ENCODE results near the gene OCA2.

OCA2 gene

DNA sequence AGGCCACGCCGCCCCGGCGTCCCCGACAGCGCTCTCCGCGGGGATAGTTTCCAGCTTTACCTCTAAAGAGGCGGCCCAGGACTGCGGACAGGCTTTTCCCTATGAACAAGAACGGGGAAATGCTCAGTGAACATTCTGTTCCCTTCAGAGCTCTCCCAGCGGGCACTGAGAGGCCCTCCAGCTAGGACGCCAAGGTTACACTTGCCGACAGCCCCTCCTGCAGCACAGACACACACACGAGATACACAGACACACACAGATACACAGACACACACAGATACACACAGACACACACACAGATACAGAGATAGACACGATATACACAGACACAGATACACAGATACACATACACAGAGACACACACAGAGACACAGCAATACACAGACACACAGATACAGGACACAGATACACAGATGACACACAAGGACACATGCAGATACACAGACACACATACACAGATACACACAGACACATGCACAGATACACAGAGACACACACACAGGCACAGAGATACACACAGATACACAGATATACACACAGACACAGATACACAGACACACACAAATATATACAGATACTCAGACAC lies 533 bp upstream of the OCA2 start:
- no peak for DNase-seq (ENCODE audit: low read depth in 1 of 2, low spot score in 1 of 2)
- peaks cover 48% of the 10 kb centered on the region for H3K27me3 ChIP-seq (ENCODE audit: insufficient read depth, poor library complexity, severe bottlenecking)
- no peak overlapping the region for H3K27ac ChIP-seq (replicated peaks)
- TF ChIP-seq, protein P1, sequence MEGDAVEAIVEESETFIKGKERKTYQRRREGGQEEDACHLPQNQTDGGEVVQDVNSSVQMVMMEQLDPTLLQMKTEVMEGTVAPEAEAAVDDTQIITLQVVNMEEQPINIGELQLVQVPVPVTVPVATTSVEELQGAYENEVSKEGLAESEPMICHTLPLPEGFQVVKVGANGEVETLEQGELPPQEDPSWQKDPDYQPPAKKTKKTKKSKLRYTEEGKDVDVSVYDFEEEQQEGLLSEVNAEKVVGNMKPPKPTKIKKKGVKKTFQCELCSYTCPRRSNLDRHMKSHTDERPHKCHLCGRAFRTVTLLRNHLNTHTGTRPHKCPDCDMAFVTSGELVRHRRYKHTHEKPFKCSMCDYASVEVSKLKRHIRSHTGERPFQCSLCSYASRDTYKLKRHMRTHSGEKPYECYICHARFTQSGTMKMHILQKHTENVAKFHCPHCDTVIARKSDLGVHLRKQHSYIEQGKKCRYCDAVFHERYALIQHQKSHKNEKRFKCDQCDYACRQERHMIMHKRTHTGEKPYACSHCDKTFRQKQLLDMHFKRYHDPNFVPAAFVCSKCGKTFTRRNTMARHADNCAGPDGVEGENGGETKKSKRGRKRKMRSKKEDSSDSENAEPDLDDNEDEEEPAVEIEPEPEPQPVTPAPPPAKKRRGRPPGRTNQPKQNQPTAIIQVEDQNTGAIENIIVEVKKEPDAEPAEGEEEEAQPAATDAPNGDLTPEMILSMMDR (IDR thresholded peaks at IDR 0.05; ENCODE audit: insufficient read depth, low read length), result no peak
- TF ChIP-seq SPI1 (IDR thresholded peaks at IDR 0.05; ENCODE audit: borderline replicate concordance, low read depth) (no peak), POLR2AphosphoS5 (IDR thresholded peaks at IDR 0.05; ENCODE audit: low read depth) (no peak), GABPA (IDR thresholded peaks at IDR 0.05; ENCODE audit: low read depth) (no peak)
- TF ChIP-seq, protein P2, sequence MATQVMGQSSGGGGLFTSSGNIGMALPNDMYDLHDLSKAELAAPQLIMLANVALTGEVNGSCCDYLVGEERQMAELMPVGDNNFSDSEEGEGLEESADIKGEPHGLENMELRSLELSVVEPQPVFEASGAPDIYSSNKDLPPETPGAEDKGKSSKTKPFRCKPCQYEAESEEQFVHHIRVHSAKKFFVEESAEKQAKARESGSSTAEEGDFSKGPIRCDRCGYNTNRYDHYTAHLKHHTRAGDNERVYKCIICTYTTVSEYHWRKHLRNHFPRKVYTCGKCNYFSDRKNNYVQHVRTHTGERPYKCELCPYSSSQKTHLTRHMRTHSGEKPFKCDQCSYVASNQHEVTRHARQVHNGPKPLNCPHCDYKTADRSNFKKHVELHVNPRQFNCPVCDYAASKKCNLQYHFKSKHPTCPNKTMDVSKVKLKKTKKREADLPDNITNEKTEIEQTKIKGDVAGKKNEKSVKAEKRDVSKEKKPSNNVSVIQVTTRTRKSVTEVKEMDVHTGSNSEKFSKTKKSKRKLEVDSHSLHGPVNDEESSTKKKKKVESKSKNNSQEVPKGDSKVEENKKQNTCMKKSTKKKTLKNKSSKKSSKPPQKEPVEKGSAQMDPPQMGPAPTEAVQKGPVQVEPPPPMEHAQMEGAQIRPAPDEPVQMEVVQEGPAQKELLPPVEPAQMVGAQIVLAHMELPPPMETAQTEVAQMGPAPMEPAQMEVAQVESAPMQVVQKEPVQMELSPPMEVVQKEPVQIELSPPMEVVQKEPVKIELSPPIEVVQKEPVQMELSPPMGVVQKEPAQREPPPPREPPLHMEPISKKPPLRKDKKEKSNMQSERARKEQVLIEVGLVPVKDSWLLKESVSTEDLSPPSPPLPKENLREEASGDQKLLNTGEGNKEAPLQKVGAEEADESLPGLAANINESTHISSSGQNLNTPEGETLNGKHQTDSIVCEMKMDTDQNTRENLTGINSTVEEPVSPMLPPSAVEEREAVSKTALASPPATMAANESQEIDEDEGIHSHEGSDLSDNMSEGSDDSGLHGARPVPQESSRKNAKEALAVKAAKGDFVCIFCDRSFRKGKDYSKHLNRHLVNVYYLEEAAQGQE (IDR thresholded peaks at IDR 0.05; ENCODE audit: insufficient replicate concordance, low read depth), result no peak
- H3K4me3 ChIP-seq (replicated peaks; ENCODE audit: insufficient read depth, low read length), result no peak overlapping the region

DNA sequence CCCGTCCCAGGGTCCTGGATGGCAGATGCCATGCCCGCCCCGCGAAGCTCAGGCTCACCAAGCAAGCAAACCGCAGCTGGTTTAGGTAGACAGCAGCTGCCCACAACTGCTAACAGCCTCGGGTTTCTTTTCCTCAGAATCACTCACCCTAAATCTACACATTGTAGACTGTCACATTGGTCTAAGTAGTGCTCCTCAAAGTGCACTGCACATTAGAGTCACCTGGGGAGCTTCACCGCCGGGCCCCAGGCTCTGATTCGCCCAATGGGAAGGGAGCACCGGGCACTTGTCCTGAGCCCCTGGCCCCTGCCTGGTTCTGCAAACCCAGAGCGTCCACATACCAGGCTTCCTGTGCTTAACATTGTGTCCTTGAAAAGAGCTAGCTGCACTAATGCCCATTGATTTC lies 752 bp downstream of the OCA2 start:
- Histone ChIP-seq H3K27ac (replicated peaks) (no peak overlapping the region), H3K27me3 (ENCODE audit: insufficient read depth, poor library complexity, severe bottlenecking) (peaks cover 59% of the 10 kb centered on the region), H3K4me3 (replicated peaks; ENCODE audit: insufficient read depth, low read length) (no peak overlapping the region)
- no peak for TF ChIP-seq POLR2AphosphoS5 (IDR thresholded peaks at IDR 0.05; ENCODE audit: low read depth)
- TF ChIP-seq, protein P2 (IDR thresholded peaks at IDR 0.05; ENCODE audit: insufficient replicate concordance, low read depth), result no peak
- TF ChIP-seq, protein P1 (IDR thresholded peaks at IDR 0.05; ENCODE audit: insufficient read depth, low read length), result no peak
- TF ChIP-seq SPI1 (IDR thresholded peaks at IDR 0.05; ENCODE audit: borderline replicate concordance, low read depth), result no peak
- no peak for TF ChIP-seq GABPA (IDR thresholded peaks at IDR 0.05; ENCODE audit: low read depth)
- no peak for DNase-seq (ENCODE audit: low read depth in 1 of 2, low spot score in 1 of 2)

DNA sequence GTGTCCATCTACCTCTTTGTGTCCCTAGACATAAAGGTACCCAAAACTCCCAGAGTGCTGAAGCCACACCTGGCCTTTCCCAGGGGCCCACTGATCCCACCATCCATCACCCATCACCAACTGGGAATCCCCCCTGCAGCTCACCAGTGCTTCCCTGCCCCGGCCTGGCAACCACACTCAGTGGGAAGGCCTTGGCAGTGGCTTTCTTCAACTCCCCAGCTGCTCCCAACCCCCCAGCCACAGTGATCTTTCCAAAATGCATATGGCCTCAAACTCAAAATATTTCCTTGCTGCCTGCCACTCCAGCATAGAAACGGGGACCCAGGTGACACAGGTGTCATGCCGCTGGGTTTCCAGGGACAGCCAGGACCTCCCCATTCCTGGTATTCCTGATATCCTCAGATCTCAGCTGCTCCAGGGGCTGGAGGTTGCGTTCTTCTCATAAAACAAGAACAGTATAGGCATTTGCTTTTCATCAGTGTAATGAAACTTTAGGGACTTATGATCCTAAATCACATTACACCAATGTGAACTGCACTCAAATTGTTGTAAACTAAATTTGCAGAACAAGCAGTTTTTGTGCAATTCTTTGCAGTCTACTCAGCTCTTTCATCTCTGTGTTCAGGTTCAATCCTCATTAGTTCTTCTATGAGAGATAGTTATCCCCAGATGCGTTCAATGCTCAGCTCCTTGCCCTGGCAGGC lies 1.3 kb downstream of the OCA2 start:
- no peak for TF ChIP-seq SPI1 (IDR thresholded peaks at IDR 0.05; ENCODE audit: borderline replicate concordance, low read depth)
- Histone ChIP-seq H3K27me3 (ENCODE audit: insufficient read depth, poor library complexity, severe bottlenecking) (peaks cover 59% of the 10 kb centered on the region), H3K4me3 (replicated peaks; ENCODE audit: insufficient read depth, low read length) (no peak overlapping the region), H3K27ac (replicated peaks) (no peak overlapping the region)
- no peak for DNase-seq (ENCODE audit: low read depth in 1 of 2, low spot score in 1 of 2)

DNA sequence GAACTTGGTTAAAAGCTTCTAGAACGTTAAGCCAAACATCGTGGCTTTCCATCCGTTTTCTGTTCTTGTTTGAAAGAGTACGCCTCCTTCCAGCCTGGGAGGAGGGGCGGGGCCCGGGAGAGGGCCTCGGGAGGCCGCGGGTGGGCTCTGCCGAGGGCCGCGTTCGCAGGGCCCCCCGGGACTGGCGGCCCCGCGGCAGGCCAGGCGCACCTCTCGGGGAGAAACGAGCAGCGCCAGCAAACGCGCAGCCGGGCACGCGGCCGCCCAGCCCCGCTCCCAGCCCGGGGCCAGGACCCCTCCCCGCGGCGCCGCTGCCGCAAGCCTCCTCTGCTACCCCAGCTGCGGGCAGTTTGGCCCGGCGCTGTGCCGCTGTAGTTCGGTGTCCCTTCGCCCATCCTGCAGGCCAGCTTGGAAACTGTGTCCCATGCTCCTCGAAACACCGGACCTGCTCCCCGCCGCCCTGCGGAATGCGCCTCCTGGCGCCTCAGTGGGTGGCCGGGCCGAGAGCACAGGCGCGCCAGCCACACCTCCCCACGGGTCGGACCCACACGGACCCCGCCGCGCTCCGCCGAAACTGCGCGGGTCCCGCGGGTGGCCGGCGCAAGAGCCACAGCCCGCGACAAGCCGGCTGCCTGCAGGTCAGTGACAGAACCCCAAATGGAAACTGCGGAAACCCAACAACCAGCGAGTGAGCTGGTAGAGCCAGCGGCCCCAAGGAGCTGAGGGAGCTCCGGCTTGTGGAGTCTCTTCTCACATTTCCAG lies 2.3 kb downstream of the OCA2 start:
- Histone ChIP-seq H3K27me3 (ENCODE audit: insufficient read depth, poor library complexity, severe bottlenecking) (peaks cover 59% of the 10 kb centered on the region), H3K4me3 (replicated peaks; ENCODE audit: insufficient read depth, low read length) (no peak overlapping the region; the same call in 1 of the 2 replicates), H3K27ac (replicated peaks) (no peak overlapping the region)
- TF ChIP-seq GABPA (IDR thresholded peaks at IDR 0.05; ENCODE audit: low read depth), result no peak
- TF ChIP-seq SPI1 (IDR thresholded peaks at IDR 0.05; ENCODE audit: borderline replicate concordance, low read depth), result no peak
- TF ChIP-seq POLR2AphosphoS5 (IDR thresholded peaks at IDR 0.05; ENCODE audit: low read depth), result no peak
- TF ChIP-seq, protein P2 (IDR thresholded peaks at IDR 0.05; ENCODE audit: insufficient replicate concordance, low read depth), result no peak
- TF ChIP-seq, protein P1 (IDR thresholded peaks at IDR 0.05; ENCODE audit: insufficient read depth, low read length), result no peak
- no peak for DNase-seq (ENCODE audit: low read depth in 1 of 2, low spot score in 1 of 2)

Measured in HL-60 (cell line).